GM19452 (cell line): ENCODE data around the gene ZFAND2B.

ENCODE experiments used
- ATAC-seq: cut with Tn5 transposase; IDR thresholded peaks from one replicate; pipeline ENCODE4 v1.9.1; 2021; ENCODE audit not compliant: unreplicated experiment

Gene ZFAND2B, protein sequence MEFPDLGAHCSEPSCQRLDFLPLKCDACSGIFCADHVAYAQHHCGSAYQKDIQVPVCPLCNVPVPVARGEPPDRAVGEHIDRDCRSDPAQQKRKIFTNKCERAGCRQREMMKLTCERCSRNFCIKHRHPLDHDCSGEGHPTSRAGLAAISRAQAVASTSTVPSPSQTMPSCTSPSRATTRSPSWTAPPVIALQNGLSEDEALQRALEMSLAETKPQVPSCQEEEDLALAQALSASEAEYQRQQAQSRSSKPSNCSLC

DNA sequence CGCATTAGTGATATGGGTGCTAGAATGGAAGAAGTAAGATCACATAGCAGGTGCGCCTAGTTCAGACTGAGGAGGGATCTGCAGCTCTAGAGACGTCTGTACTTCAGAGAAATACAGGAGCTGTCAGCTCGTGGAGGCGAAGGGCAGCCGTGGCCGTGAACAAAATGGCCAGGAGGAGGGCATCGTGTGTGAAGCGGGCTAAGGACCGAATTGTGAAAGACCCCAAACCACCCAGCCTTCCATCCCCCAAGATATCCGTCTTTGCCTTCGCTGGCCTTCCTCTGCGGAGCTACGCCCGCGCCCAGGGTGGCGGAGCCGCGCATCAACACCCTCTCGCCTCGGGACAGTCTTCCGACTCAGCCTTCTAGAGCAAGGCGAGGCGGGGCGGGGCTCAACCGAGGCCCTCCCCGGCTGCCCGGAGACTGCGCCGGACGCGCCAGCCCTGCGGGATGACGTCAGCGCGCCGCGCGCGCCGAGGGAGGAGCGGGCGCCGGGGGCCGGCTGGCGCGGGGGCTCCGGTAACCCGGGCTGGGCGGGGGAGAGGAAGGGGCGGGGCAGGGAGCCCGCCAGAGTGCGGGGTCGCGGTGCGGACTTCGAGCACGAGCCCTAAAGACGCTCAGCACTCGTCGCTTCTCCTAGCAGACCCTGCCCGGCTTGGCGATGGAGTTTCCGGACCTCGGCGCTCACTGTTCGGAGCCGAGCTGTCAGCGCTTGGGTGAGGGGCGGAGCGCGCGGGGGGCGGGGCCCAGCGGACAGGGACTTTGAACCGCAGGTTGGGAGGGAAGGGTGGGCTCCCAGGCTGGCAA is at the start of gene ZFAND2B:
Gene ZFAND2B, plus strand, starts transcription at position 455 of the 806 bp plus-strand sequence. Its CDS starts 206 bp downstream, at position 661.
- peak; percentile 98 for ATAC-seq

DNA sequence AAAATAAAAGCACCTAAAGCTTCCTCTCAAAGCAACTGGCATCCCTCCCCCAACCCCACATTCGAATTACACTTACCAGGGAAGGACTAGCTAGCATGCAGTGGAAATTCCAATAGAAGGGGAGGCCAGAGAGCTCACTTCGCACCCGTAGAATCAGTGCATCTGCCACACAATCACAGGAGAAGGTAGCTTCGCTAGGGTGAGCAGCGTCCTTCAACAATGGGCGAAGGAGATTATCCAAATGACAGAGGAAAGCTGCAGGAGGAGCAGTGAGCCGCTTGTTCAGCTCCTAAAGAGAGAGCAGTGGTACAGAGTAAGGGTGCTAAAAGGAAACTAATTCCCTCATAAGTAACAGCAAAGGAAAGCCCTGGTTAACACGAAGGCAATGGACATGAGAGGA is 49.2 kb upstream of the ZFAND2B start:
- no peak for ATAC-seq

DNA sequence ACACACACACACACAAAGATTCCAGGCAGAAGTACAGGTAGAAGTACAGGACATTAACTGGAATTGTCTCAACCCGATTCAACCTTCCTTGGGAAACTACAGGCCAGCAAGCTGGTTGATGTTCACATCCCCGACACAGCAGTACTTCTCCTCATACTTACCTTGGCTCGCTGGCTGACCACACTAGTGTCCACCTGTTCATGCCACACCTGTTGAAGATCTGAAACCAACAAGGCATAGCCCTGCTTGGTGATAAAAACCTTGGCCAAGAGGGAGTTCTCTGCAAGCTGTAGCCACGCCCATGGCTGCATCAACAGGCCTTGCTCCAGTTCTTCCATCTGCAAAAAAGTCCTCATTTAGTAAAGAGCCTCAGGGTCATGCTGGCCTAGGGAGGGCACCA is 48.6 kb upstream of the ZFAND2B start:
- no peak for ATAC-seq

DNA sequence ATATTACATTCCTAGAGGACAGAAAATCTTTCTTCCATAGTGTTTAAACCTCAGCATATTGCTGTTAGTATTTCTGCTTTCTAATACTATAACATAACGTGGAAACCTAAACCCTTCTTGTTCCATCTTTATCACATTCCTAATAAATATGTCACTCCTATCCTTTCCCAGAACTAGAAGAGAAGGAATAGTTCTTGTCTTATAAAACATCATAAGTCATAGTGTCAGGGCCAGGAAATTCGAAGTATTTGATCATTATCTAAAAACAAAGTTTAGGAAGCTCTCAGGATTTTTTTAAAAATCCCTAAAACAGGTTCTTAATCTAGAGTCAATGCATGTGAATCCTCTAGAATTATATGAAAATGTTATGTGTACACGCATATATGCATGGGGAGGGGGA is 48.0 kb upstream of the ZFAND2B start:
- no peak for ATAC-seq

DNA sequence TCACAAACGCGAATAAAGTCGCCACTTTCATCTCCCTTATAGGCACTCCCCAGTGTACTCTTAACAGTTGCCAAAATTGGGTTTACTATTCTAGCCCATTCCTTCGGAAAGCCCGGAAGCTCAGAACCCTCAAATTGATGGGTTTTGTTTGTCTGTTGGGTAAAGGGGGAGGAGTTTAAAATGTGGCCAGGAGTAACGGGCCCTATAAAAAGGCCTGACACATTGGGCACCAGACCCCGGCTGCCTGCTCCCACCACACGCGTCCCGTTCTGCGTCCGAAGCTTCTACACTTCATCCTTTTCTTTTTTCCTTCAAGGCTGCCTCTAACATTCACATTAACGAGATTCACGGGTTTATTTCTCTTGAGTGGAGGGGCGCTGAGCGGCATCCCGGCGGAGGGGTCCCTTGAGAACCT is 46.8 kb upstream of the ZFAND2B start:
- peak; percentile 4 for ATAC-seq

DNA sequence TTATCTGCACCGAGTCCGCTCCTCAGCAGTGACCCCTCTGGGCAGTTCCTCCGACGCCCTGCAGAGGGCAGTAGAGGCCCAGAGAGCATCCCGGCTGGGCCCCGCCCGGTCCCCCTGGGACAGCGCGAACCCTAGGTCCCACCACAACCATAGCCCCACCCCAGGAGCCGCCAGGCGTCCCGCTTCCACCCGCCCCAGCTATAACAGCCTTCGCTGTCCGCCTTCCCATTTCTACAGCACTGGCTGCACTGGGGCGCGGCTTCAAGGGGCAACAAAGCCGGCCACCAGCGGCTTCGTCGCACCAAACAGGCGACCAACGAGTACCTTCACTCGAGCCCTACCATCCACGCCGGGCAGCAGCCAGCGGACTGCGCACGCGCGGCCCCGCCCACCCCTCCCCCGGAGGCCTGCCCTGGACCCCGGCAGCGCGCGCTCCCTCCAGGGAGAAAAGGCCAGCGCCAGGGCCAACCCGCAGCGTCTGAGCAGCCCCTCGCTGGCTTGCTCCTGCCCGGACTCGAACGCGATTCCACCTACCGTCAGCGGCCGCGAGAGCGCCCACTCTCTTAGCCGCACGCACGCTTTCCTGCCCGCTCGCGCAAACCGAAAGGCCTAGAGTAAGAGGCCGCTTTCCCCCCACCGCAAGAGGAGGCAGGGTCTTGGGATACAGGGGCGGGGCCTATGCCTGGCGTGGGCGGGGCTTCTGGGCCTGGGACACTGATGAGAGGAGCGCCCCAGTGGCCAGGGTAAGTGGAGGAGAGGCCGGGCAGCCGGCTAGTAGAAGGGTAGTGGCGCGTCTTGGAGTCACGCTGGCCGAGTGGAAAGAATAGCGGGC is 46.2 kb upstream of the ZFAND2B start, which contains the start of gene NHEJ1:
Gene NHEJ1, minus strand, starts transcription at position 630 of the 832 bp plus-strand sequence. CDS start 2,453 bp downstream, outside the sequence.
- peak; percentile 90 for ATAC-seq

DNA sequence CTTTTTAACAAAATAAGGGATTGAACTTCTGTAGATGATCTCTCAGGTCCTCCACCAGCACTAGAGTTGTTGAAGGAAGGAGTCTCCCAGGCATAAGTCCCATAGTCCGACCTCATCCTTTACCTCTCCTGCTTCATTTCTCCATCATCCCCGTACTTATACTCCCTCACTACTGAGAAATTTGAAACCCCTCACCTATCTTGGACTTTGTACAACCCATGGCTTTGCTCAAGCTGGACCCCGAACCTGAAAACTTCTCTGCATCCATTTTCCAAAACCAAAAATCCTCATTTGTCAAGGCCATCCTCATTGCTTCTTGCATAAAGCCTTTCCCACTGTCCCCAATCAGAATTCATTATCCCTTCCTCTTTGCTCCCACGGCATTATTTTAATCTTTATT is 45.5 kb upstream of the ZFAND2B start:
- no peak for ATAC-seq

DNA sequence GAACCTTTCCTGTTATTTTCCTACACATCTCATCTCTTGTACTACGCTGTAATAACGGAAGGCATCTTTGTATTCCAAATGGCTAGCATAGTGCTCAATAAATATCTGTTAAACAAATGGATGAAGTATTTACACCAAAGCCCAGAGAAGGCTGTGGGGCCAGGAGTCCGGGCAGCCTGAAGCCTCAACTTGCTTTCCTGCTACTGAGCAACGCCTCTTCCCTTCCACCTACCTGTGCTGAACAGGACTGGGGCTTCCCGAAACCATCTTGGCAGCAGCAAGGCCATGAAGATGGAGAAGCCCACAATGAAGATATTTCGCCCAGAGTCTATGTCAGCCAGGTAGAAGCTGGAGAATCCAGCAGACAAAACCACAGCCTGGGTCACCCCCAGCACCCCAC is 43.4 kb upstream of the ZFAND2B start:
- no peak for ATAC-seq

DNA sequence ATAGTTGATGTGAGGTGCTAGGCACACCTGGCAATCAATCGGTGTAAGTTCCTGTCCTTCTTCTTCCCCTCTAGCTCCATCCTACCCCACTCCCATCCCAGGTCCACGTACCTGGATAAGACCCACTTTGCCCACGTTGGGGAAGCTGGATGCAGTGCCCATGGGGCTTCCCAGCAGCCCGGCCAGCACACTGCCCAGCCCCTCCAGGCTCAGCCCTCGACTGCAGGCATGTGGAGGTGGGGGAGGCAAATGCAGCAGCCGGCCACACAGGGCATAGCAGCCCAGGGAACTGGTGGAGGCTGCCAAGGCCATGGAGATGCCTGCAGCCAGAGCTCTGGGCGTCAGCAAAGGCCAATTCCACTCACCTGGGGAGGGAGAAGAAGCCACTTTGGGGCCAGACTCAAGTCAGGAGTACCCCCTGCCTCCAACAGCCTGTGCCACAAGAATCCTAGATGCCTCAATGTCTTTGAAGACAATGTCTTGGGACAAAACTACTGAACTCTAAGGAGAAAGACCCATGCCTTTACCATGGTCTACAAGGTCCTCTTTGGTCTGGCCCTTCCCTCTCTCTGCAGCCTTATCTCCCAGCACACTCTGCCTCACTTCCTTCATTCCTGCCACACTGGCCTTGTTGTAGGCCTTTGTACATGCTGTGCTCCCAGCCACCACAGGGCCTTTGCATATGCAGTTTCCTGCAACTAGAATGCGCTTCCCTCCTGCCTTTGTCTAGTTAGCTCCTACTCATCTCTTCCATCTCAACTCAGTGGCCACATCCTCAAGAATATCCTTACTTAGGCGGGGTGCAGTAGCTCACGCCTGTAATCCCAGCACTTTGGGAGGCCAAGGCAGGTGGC is 41.3 kb upstream of the ZFAND2B start:
- ATAC-seq, result no peak

DNA sequence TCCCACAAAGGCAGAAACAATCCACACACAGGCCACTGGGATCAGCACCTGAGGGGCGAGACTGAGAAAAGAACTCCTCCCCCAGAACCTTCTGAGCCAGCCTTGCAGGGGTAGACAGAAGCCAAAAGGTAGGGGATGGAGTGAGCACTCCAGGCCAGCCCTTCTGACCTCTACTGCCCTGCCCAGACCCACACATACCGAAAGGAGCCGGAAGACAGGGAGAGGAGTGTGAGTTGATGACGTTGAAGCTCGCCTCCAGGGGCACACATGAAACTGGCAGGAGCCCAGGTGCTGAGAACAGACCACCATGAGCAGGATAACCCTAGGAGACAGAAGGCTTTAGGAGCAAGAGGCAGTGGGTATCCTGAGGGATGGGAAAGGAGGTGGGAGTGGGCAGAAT is 38.6 kb upstream of the ZFAND2B start:
- no peak for ATAC-seq

DNA sequence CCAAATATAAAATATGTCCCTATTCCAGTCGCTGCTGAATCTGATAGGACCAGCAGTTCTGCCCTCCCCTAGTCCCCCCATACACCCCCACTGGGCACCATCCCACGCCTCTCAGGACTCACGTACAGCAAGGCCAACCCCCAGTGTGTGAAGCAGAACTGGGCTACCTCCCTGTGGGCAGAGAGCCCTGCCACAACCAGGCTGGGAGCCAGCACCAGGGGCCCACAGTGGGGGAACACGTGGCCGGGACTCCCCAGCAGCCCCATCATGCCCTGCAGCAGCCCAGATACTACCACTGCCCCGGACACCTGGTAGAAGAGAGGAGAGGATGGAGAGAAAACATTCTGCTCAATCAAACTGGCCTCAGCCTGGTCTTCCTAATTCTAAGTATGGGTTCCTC is 38.1 kb upstream of the ZFAND2B start:
- no peak for ATAC-seq

DNA sequence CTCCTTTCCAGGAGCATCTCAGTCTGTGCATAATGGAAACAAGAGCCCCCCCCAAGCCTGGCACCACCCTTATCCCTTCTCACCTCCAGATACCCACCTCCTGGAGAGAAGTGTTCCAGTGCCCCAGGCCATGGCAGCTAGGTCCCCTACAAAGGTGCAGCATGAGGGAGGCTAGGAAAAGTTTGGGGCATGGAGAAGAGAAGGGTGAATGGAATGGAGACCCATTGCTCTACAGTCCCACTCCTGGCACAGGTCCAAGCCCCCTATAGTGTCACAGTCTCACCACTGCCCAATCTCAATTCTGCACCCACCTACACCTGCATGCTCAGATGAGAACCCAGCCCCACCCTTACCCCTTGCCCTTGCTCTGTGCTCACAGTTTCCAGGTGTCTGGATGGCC is 37.6 kb upstream of the ZFAND2B start:
- ATAC-seq, result no peak

DNA sequence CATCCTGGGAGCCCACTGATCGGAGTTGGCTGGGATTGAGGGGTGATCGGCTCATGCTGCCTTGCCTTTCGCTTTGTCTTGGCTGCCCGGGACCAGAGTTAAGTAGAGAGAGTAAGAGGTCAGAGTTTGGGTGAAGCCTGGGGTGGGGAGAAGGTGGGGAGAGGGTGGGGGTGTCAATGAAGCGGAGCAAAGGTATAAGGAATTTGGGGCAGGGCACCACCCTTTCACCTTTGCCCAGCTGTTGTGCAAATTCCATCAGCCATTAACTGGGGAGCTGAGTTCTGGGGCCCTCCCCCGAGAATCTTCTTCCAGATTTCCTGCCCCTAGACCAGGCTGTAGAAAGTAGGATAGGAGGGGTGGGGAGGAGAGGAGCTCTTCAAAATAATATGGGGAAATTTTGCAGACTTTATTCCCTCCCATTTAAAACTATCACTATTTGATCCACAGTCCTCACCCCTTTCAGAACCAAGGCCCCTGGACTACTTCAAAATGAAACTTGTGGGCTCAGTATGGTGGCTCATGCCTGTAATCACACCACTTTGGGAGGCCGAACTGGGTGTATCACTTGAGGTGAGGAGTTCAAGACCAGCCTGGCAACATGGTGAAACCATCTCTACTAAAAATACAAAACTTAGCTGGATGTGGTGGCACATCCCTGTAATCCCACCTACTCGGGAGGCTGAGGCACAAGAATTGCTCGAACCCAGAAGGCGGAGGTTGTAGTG is 36.5 kb upstream of the ZFAND2B start, which contains the start of gene SLC23A3:
Gene SLC23A3, minus strand, starts transcription at position 100 of the 725 bp plus-strand sequence. Its CDS starts 45 bp downstream, at position 55.
- ATAC-seq, result no peak

DNA sequence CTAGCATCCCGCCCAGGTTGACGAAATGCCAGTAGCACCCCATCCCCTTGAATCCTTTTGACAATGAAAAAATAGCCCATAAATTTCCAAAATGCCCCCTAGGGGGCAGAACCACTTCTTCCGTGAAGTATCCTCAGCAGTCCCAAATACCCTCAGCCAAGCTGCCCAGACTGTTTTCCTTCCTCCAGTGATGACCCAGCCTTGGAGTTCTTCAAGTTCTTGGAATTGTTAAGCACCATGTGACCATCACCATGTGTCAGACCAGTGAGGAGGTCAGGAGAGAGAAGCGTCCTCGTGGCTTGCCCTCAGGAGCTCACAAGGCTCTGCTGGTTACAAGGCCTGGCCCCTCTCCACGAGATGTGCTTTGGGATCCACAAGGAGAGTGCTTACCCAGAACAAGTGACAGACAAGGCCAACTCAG is 35.3 kb upstream of the ZFAND2B start:
- ATAC-seq, result no peak

DNA sequence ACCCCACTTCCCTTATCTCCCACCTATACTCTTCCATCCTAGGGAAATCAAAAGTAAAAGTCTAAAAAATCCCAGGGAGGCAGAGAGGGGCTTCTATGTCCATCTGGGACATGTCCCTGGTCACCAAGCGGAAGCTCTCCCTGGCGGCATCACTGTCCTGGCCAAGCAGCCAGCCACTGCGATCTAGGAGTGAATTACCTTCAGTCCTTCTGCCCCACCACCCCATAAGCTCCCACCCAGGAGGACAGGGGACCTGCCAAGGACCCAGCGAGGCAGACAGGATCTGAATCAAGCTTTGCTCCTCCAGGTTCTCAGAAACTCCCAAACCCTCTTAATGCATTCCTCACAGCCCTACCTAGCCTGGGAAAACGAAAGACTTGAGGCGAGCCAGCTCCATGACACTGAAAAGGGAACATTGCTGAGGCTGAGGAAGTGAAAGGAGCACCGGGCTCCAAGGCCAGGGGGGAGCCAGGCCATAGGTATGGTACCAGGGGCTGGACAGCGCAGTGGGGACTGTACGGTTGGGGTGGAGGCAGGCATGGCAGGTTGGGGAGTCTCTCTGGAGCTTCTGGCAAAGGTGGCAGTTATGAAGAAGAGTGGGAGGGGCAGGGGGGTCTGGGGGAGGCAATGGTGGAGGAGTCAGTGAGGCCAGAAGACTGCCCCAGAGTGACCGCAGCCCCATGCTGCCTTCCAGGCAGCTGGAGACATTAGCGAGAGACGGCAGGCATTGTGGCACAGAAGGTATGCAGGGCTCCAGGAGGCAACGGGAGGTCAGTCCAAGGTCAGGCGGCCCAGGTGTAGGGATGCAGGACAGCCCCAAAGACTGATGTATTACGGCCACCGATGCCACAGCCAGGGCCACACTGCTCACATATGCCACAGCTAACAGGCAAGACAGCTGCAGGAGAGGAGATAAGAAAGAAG is 34.1 kb upstream of the ZFAND2B start:
- no peak for ATAC-seq

DNA sequence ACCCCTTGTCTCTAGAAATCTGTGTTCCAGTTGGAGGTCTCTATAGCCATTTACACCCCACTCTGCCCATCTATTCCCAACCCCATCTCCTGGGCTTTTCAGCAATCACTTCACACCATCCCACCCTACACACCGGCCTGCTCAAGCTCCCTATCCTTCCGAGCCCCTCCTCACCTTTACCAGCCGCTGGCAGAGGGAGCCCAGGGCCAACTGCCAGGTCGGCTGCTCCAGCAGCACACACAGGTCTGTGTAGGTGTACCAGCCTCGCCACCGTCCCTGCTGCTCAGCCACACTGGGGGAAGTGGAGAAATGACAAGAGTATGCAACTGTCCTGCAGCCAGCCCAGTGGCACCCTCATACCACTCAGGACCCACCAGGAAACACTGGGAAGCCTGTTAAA is 33.4 kb upstream of the ZFAND2B start:
- no peak for ATAC-seq

DNA sequence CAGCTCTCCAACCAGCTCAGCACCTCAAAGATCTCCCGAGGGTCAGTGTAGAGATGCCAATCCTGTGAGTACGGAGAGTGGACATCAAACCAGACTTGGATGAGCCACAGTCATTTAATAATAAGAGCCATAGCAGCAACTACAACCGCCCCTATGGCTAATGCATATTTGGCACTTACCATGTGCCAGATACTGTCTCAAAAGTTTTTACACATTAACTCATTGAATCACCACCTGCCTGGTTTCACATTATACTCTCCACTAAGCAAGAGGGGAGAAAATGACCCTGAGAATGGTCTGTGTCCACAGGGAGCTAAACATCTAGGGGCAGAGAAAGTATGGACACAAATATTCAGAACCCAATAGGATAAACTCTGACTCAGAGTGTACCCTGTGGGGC is 32.4 kb upstream of the ZFAND2B start:
- no peak for ATAC-seq

DNA sequence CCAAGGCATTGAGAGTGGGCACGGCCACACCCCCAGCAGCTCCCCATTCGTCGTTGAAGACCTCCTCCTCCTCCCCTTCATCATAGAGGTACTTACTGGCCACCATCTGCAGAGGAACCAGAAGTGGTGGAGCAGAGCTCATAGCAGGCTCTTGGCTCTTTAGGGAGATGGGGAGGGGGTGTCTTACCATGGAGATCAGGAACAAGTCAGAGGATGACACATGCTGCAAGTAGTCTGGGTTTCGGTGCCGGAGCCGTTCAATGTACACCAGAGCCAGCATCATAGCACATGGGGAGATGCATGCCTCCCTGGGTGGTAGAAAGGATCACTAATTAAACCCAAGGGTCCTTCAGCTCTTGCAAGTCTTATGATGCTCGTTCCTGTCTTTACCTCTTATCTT is 31.8 kb upstream of the ZFAND2B start:
- ATAC-seq, result no peak

DNA sequence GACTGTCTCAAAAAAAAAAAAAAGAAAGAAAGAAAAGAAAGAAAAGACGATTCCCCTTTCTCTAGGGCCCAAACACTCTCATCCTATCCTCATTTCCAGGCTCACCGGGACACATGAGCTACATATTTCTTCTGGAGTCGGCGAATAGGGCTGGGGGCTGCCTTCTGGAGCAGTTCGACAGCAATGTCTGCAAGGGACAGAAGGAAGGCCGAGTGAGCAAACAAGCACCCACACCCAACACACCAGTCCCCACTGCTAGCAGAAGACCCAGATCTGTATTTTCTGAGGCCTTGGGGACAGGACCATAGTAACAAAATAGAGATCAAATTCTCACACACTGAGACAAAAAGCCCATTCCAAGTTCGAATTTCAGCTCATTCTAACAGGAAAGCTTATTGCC is 31.1 kb upstream of the ZFAND2B start:
- ATAC-seq, result no peak
